HCT116 (cell line): ENCODE data around the gene FAM13A. TPM values are rescaled to one million over a fixed set of nuclear protein-coding genes. Genes with fewer than 3 reads are reported as not detected.

Experiments used
- ATAC-seq: fragments of 200-7000 bp; cut with Tn5 transposase; 2 replicates; pipeline ENCODE4 v1.9.1; 2020; ENCODE audit warnings: mild to moderate bottlenecking, moderate library complexity
- BruUV-seq: library from RNA; stranded (reverse); fragments of 400-500 nt; replicated peaks from 2 replicates; lab custom pipeline; 2021; lab: Mats Ljungman, UMichigan
- CTCF ChIA-PET: fragments of 300-600 bp; sonication (Branson Sonifier 250); formaldehyde crosslinking; loops from one replicate; lab custom pipeline; 2021; ENCODE audit warnings: antibody characterized with exemption; lab: Charles Lee
- POLR2A ChIA-PET: fragments of 300-600, 350-600 bp; sonication (Branson Sonifier 250); formaldehyde crosslinking; loops from one replicate; lab custom pipeline; 2021; ENCODE audit warnings: antibody characterized with exemption; lab: Charles Lee
- RAD21 ChIA-PET, 2 experiments: fragments of 300-600 bp; sonication (Branson Sonifier 250); formaldehyde crosslinking; loops; one replicate each; lab custom pipeline; 2023; ENCODE audit warnings: low total read pairs in 2 of 2; ENCODE audit not compliant: uncharacterized antibody in 2 of 2, unreplicated experiment in 2 of 2, low non-redundant PET in 1 of 2; lab: Charles Lee
- DNase-seq: peaks from one replicate; pipeline ENCODE4 v3.0.0-alpha.2; 2010; ENCODE audit warnings: low read depth, low spot score
- H2AFZ ChIP-seq: fragments of 200-600 bp; shearing (Covaris generic), sonication (generic); 2 replicates; pipeline ENCODE4 v1.6.1; 2017; ENCODE audit warnings: low read depth, mixed run types, mixed read lengths, antibody characterized with exemption, low read length; ENCODE audit not compliant: poor library complexity, severe bottlenecking
- H3K27ac ChIP-seq: 2 replicates; pipeline ENCODE4 v1.5.1; 2012; ENCODE audit warnings: low read depth, low read length
- H3K27me3 ChIP-seq: fragments of 200-600 bp; sonication (generic); 2 replicates; pipeline ENCODE4 v1.6.1; 2016; ENCODE audit warnings: mixed run types, low read length, mixed read lengths; ENCODE audit not compliant: insufficient read depth
- H3K36me3 ChIP-seq, 2 experiments: fragments of 200-500 bp in 1 of 2; fragments of 200-600 bp in 1 of 2; sonication (Bioruptor generic) in 1 of 2; sonication (generic) in 1 of 2; 2 replicates each; pipeline versions ENCODE4 v1.5.1 to v1.6.1; 2014 to 2016; ENCODE audit warnings: low read length in 2 of 2, inconsistent platforms in 1 of 2, mixed read lengths in 1 of 2, mixed run types in 1 of 2; ENCODE audit not compliant: insufficient read depth in 2 of 2, control insufficient read depth in 1 of 2
- H3K4me1 ChIP-seq, 2 experiments: fragments of 200-600 bp in 1 of 2; sonication (generic) in 1 of 2; 2 replicates each; pipeline versions ENCODE4 v1.5.1 to v1.6.1; 2012 to 2017; ENCODE audit warnings: low read length in 2 of 2, inconsistent platforms in 1 of 2, mild to moderate bottlenecking in 1 of 2, mixed read lengths in 1 of 2, mixed run types in 1 of 2, moderate library complexity in 1 of 2; ENCODE audit not compliant: insufficient read depth in 2 of 2, control insufficient read depth in 1 of 2
- H3K4me2 ChIP-seq: fragments of 200-600 bp; sonication (generic); 2 replicates; pipeline ENCODE4 v1.6.1; 2017; ENCODE audit warnings: mixed run types, low read length, mixed read lengths
- H3K4me3 ChIP-seq, 2 experiments: fragments of 200-600 bp in 1 of 2; sonication (generic) in 1 of 2; replicated peaks in 1 of 2; 2 replicates each; pipeline ENCODE4 v1.5.1; 2011 to 2016; ENCODE audit warnings: low read length in 2 of 2, control low read depth in 1 of 2, low read depth in 1 of 2, mild to moderate bottlenecking in 1 of 2, mixed read lengths in 1 of 2, mixed run types in 1 of 2
- H3K79me2 ChIP-seq: fragments of 200-600 bp; sonication (generic); 2 replicates; pipeline ENCODE4 v1.6.1; 2017; ENCODE audit warnings: mild to moderate bottlenecking, mixed run types, low read length, moderate library complexity, mixed read lengths; ENCODE audit not compliant: insufficient read depth
- H3K9ac ChIP-seq: fragments of 200-600 bp; sonication (generic); 2 replicates; pipeline ENCODE4 v1.6.1; 2016; ENCODE audit warnings: low read length, mixed read lengths
- H3K9me2 ChIP-seq: fragments of 200-600 bp; sonication (generic), shearing (Covaris generic); 2 replicates; pipeline ENCODE4 v1.6.1; 2017; ENCODE audit warnings: mixed run types, mild to moderate bottlenecking, moderate library complexity; ENCODE audit not compliant: insufficient read depth
- H3K9me3 ChIP-seq, 2 experiments: fragments of 200-500 bp in 1 of 2; fragments of 200-600 bp in 1 of 2; sonication (Bioruptor generic) in 1 of 2; sonication (generic) in 1 of 2; 2 replicates each; pipeline ENCODE4 v1.6.1; 2014 to 2017; ENCODE audit warnings: low read length in 2 of 2, mixed read lengths in 2 of 2, inconsistent platforms in 1 of 2, low read depth in 1 of 2, mild to moderate bottlenecking in 1 of 2, mixed run types in 1 of 2, moderate library complexity in 1 of 2; ENCODE audit not compliant: control insufficient read depth in 1 of 2, insufficient read depth in 1 of 2
- H4K20me1 ChIP-seq: fragments of 200-600 bp; sonication (generic), shearing (Covaris generic); 2 replicates; pipeline ENCODE4 v1.6.1; 2017; ENCODE audit warnings: mixed run types, mild to moderate bottlenecking, moderate library complexity; ENCODE audit not compliant: insufficient read depth
- ATF3 ChIP-seq: IDR thresholded peaks from 2 replicates; pipeline ENCODE4 v1.6.1; 2012
- CBX3 ChIP-seq: IDR thresholded peaks from 2 replicates; pipeline ENCODE4 v1.6.1; 2012; ENCODE audit warnings: low read depth
- EGR1 ChIP-seq: IDR thresholded peaks from 2 replicates; pipeline ENCODE4 v1.6.1; 2012; ENCODE audit warnings: low read depth
- ELF1 ChIP-seq: IDR thresholded peaks from 2 replicates; pipeline ENCODE4 v1.6.1; 2012; ENCODE audit warnings: low read depth, borderline replicate concordance
- FOSL1 ChIP-seq: IDR thresholded peaks from 2 replicates; pipeline ENCODE4 v1.6.1; 2012; ENCODE audit warnings: low read depth
- JUND ChIP-seq: IDR thresholded peaks from 2 replicates; pipeline ENCODE4 v1.6.1; 2012
- POLR2A ChIP-seq: IDR thresholded peaks from 2 replicates; pipeline ENCODE4 v1.7.0; 2011; ENCODE audit warnings: borderline replicate concordance; ENCODE audit not compliant: insufficient read depth, insufficient read length; ENCODE audit errors: extremely low read depth
- POLR2AphosphoS5 ChIP-seq: IDR thresholded peaks from 2 replicates; pipeline ENCODE4 v1.6.1; 2011; ENCODE audit warnings: mild to moderate bottlenecking, low read depth, low read length, moderate library complexity
- RAD21 ChIP-seq: IDR thresholded peaks from 2 replicates; pipeline ENCODE4 v1.6.1; 2012; ENCODE audit warnings: low read depth, mild to moderate bottlenecking
- SIN3A ChIP-seq: IDR thresholded peaks from 2 replicates; pipeline ENCODE4 v1.6.1; 2012; ENCODE audit warnings: low read depth
- SP1 ChIP-seq: IDR thresholded peaks from 2 replicates; pipeline ENCODE4 v1.6.1; 2012; ENCODE audit warnings: low read depth
- TCF7L2 ChIP-seq: IDR thresholded peaks from 2 replicates; pipeline ENCODE4 v1.7.0; 2011; ENCODE audit warnings: borderline replicate concordance, inconsistent platforms; ENCODE audit not compliant: insufficient read depth, insufficient read length; ENCODE audit errors: extremely low read depth
- YY1 ChIP-seq: IDR thresholded peaks from 2 replicates; pipeline ENCODE4 v1.6.1; 2011; ENCODE audit warnings: low read length, low read depth, moderate library complexity, mild to moderate bottlenecking; ENCODE audit not compliant: insufficient replicate concordance; ENCODE audit errors: extremely low read depth
- ZFX ChIP-seq: fragments of 450-650 bp; IDR thresholded peaks from 2 replicates; pipeline ENCODE4 v1.6.1; 2017
- intact Hi-C: fragments of 100-400 bp; cut with micrococcal nuclease; formaldehyde crosslinking; loops from 2 replicates; pipeline ENCODE4 v1.10.0; 2022
- total RNA-seq: library from RNA; stranded (reverse); gene quantifications from one replicate; pipeline ENCODE4 v1.2.1, GENCODE V29; 2021; ENCODE audit not compliant: unreplicated experiment

The FAM13A gene
- total RNA-seq, 1 experiment from 2014 or later: 17.2 TPM

GRCh38 chr4:89071311-89071710 lies 14.3 kb upstream of the FAM13A start:
- Histone ChIP-seq H2AFZ (no peak overlapping the region), H3K4me1 (no peaks in the 10 kb centered on the region), H3K79me2 (no peaks in the 10 kb centered on the region), H3K9ac (no peak overlapping the region), H3K27ac (no peak overlapping the region), H3K27me3 (no peaks in the 10 kb centered on the region), H4K20me1 (no peaks in the 10 kb centered on the region), H3K9me2 (no peaks in the 10 kb centered on the region), H3K4me3 (no peak overlapping the region), H3K4me2 (no peak overlapping the region), H3K9me3 (no peaks in the 10 kb centered on the region), H3K36me3 (no peaks in the 10 kb centered on the region)
- DNase-seq: no peak
- TF ChIP-seq POLR2AphosphoS5: no peak
- TF ChIP-seq TCF7L2: no peak
- no peak for TF ChIP-seq ZFX
- no peak for TF ChIP-seq ELF1
- TF ChIP-seq EGR1: no peak
- no peak for TF ChIP-seq RAD21
- no peak for TF ChIP-seq SIN3A
- TF ChIP-seq CBX3: no peak
- TF ChIP-seq POLR2A: no peak
- ChIA-PET POLR2A (no interaction called here), CTCF (no interaction called here), RAD21 (no interaction called here)
- no TSS peak for BruUV-seq
- ATAC-seq: no peak
- intact Hi-C loops: no loop called here

- Histone ChIP-seq H3K9me3 (no peaks in the 10 kb centered on the region), H4K20me1 (no peaks in the 10 kb centered on the region), H3K9me2 (no peaks in the 10 kb centered on the region), H3K36me3 (no peaks in the 10 kb centered on the region), H3K27ac (no peak overlapping the region)
- TF ChIP-seq ELF1 (no peak), SP1 (no peak), FOSL1 (no peak), ATF3 (no peak), EGR1 (no peak), JUND (no peak), YY1 (no peak), POLR2A (no peak)
- TF ChIP-seq, all 23 proteins: peak for 0
- Histone ChIP-seq H3K4me1 (no peaks in the 10 kb centered on the region), H3K4me3 (no peak overlapping the region), H2AFZ (no peak overlapping the region), H3K4me2 (no peak overlapping the region), H3K9ac (no peak overlapping the region), H3K79me2 (no peaks in the 10 kb centered on the region), H3K27me3 (no peaks in the 10 kb centered on the region)
- DNase-seq (no peak), ATAC-seq (no peak)
- ChIA-PET RAD21 (no interaction called here), POLR2A (no interaction called here), CTCF (no interaction called here)
- no TSS peak for BruUV-seq
- intact Hi-C loops: no loop called here
These were observed 13.1 kb upstream of the FAM13A start for GRCh38 chr4:89070041-89070440.
